ENCODE data around the gene SCNN1A. TPM values are rescaled to one million over a fixed set of nuclear protein-coding genes. Genes with fewer than 3 reads are reported as not detected.

Gene SCNN1A
- total RNA-seq, 3 donors from 2014 or later = 130 to 402 (median 386) TPM

DNA sequence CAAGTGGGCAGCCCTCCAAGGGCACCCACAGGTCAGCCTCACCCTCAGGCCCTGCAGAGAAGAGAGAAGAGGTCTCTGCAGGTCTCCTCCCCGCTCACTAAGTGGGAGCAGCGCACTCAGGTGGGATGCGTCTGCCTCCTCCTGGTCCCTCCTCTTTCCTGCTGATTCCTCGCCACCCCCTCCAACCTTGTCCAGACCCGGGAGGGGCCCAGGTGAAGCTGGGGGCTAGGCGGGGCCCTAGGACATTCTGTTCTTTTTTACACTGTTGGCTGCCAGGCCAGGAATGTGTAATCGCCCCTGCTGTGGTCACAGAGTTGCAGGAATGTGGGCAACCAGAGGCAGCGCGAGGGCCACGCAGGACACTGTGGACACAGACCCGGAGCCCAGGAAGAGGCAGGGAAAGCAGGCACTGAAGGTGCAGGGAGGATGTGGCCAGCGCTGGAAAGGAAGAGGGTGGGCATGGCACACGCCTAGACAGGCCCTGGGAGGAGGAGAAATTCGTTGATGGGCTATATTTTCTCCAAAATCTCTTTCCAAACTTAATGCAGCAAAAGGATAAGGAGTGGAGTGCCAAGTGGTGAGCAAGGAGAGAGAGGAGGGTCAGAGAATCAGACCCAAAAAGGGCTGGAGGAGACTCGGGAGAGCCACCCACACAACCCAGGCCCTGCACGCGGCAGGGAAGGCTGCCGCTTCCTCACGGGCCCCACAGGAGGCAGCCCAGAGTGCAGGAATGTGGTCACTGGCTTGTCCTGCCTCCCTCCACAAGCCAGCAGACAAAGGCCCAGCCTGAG lies 911 bp upstream of the SCNN1A start:
- Histone ChIP-seq H3K4me3 (no peak overlapping the region), H3K4me1 (ENCODE audit: low read depth) (peaks cover 53% of the 10 kb centered on the region), H3K36me3 (ENCODE audit: low read depth) (no peaks in the 10 kb centered on the region), H3K9me3 (no peaks in the 10 kb centered on the region)
- intact Hi-C loops (cut with DNase I, micrococcal nuclease) = no loop called here
- peak in 2 of 3 donors; percentile 76 to 77 for DNase-seq
- peak; percentile 47 for ATAC-seq
- TF ChIP-seq, protein P1, sequence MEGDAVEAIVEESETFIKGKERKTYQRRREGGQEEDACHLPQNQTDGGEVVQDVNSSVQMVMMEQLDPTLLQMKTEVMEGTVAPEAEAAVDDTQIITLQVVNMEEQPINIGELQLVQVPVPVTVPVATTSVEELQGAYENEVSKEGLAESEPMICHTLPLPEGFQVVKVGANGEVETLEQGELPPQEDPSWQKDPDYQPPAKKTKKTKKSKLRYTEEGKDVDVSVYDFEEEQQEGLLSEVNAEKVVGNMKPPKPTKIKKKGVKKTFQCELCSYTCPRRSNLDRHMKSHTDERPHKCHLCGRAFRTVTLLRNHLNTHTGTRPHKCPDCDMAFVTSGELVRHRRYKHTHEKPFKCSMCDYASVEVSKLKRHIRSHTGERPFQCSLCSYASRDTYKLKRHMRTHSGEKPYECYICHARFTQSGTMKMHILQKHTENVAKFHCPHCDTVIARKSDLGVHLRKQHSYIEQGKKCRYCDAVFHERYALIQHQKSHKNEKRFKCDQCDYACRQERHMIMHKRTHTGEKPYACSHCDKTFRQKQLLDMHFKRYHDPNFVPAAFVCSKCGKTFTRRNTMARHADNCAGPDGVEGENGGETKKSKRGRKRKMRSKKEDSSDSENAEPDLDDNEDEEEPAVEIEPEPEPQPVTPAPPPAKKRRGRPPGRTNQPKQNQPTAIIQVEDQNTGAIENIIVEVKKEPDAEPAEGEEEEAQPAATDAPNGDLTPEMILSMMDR (IDR thresholded peaks at IDR 0.05) = peak; percentile 42

DNA sequence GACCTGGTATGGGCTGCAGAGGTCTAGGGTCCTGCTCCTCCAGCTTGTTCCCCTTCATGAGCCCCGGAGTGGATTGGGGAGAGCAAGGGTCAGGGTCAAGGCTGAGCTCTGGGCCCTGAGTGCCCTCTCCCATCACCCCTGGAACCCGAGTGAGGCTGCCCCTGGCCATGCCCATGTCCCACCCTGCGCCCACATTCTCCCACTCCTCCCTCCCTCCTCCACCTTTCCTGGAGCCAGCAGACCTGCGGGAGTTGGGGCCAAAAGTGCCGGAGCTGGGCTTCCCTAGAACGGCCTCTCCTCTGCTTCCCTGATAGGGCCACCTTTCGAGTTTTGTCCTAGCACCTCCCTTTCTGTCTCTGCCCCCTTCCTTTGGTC lies 590 bp downstream of the SCNN1A start:
- H3K36me3 ChIP-seq (ENCODE audit: low read depth) = no peaks in the 10 kb centered on the region
- DNase-seq = peak in 1 of 3 donors; percentile 60
- TF ChIP-seq, protein P1 (IDR thresholded peaks at IDR 0.05) = no peak
- H3K4me1 ChIP-seq (ENCODE audit: low read depth) = peaks cover 65% of the 10 kb centered on the region
- intact Hi-C loops (cut with DNase I, micrococcal nuclease) = no loop called here
- H3K9me3 ChIP-seq = no peaks in the 10 kb centered on the region
- peak overlapping the region; percentile 27 for H3K4me3 ChIP-seq
- ATAC-seq = no peak

DNA sequence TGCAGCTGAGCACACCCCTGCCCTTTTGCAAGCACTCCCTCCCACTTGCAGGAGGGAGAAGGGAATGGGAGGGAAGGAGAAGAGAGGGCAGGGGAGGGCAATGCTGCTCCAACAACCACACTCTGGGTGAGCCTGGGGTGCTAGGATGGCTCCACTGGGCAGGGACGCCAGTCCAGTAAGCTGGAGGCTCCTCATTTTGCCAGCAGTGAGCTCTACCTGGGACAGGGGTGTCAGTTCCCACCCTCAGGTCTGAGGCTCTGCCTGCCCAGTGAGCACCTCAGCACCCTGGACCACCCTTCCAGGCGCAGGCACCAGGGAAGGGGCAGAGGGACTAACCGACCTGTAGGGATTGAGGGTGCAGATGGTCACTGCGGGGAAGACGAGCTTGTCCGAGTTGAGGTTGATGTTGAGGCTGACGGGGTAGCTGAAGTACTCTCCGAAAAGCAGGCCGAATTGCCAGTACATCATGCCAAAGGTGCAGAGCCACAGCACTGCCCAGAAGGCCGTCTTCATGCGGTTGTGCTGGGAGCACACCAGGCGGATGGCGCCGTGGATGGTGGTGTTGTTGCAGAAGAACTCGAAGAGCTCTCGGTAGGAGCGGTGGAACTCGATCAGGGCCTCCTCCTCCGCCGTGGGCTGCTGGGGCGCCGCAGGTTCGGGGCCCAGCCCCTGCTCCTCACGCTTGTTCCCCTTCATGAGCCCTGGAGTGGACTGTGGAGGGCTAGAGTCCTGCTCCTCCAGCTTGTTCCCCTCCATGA lies 1.2 kb downstream of the SCNN1A start:
- ATAC-seq (no peak), DNase-seq (peak in 1 of 3 donors; percentile 56)
- H3K9me3 ChIP-seq = no peaks in the 10 kb centered on the region
- intact Hi-C loops (cut with DNase I, micrococcal nuclease) = no loop called here
- H3K4me1 ChIP-seq (ENCODE audit: low read depth) = peaks cover 67% of the 10 kb centered on the region
- H3K4me3 ChIP-seq = peak overlapping the region; percentile 27
- TF ChIP-seq, protein P1 (IDR thresholded peaks at IDR 0.05) = no peak
- H3K36me3 ChIP-seq (ENCODE audit: low read depth) = no peaks in the 10 kb centered on the region

DNA sequence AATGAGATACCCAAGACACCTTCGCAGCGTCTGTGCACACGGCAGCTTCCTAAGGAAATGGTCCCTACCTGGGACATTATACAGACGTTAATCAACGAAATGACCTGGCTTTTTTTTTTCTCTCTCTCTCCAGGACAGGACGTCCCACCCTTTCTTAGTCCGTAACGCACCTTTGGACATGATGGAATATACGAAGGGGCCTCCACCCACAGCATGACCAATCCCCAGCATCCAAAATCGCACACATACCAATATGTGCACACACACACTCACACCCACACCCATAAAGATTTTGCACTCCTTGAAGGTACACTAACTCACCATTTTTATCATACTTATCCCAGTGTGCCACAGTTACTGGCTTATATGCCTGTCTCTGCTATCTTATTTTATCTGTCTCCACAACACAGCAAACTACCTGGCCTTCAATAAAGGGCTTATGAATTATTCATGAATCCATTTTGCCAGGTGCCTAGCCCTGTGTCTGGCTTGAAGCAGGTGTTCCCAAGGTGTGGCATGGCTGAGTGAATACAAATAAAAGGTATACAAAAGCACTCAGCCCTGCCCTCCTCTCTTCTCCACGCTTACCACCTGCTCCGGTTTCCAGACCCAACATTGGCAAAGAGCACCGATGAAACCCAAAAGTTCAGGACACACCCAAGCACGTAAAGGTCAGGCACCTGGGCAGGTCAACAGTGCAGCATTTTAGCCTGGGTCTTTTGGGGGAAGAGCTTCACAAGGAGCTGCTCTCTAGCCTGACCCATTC lies 2.2 kb downstream of the SCNN1A start:
- ATAC-seq (peak; percentile 50), DNase-seq (peak in 2 of 3 donors; percentile 58 to 78)
- Histone ChIP-seq H3K36me3 (ENCODE audit: low read depth) (no peaks in the 10 kb centered on the region), H3K4me3 (no peak overlapping the region), H3K9me3 (no peaks in the 10 kb centered on the region), H3K4me1 (ENCODE audit: low read depth) (peaks cover 62% of the 10 kb centered on the region)
- TF ChIP-seq, protein P1 (IDR thresholded peaks at IDR 0.05) = no peak
- intact Hi-C loops (cut with DNase I, micrococcal nuclease) = no loop called here

DNA sequence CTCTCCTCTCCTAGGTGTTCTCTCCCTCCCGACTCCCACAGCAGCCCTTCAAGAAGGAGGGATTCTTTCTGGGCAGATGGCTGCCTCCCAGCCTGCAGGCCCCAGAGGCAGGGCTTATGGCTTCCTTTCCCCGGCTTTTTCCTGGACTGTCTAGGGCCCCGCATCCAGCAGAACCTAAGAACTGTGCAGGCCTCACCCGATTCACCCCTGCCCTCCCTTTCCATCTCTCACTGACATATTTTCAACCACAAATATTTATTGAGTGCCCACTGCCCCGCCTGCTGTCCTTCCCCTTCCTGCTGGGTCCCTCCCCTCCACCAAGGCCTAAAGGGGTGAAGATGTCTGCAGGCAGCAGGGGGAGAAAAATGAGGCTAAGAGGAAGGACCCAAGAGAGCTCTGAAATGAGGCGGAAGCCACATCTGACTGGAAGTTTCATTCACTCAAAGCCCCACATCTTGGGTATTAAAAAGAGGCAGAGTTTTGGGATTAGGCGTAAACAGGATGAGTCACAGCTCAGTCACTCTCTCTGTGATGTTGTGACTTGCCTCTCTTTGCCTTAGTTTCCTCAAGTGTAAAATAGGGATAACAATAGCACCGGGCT lies 2.9 kb downstream of the SCNN1A start:
- H3K4me1 ChIP-seq (ENCODE audit: low read depth) = peaks cover 59% of the 10 kb centered on the region
- H3K9me3 ChIP-seq = no peaks in the 10 kb centered on the region
- TF ChIP-seq, protein P1 (IDR thresholded peaks at IDR 0.05) = no peak
- H3K4me3 ChIP-seq = no peak overlapping the region
- intact Hi-C loops (cut with DNase I, micrococcal nuclease) = no loop called here
- DNase-seq = peak in 1 of 3 donors; percentile 56
- peak; percentile 1 for ATAC-seq
- no peaks in the 10 kb centered on the region for H3K36me3 ChIP-seq (ENCODE audit: low read depth)

All from mucosa of descending colon (tissue), 3 donors.